ENCODE results near the gene HEYL. TPM values are rescaled to one million over a fixed set of nuclear protein-coding genes. Genes with fewer than 3 reads are reported as not detected.

The HEYL gene
- total and polyA plus RNA-seq, 2 of the 8 experiments (the other 6 are each of a cell fraction or from before 2014, with no cell fraction given): 1.8 to 3.1 TPM

- CTCF ChIA-PET (ENCODE audit: partially characterized antibody): interaction anchor here (0.6 to 17.8 kb wide), 17 partner anchors 10 to 330 kb away, joined by 3 to 469 read pairs (median 6); partner anchors contain the start of gene HEYL
- Histone ChIP-seq H3K36me3 (ENCODE audit: control insufficient read depth in 2 of 4, insufficient read depth in 4 of 4, low read length in 3 of 4) (no peaks in the 10 kb centered on the region), H2BK15ac (ENCODE audit: low read length) (no peak overlapping the region), H3K4me2 (ENCODE audit: insufficient read depth in 1 of 2, low read depth in 2 of 2, low read length in 2 of 2) (no peak overlapping the region), H2AK5ac (ENCODE audit: low read depth, low read length) (no peak overlapping the region), H3K27ac (ENCODE audit: low read depth, low read length) (no peak overlapping the region), H3K23ac (ENCODE audit: insufficient read length) (no peak overlapping the region), H2BK12ac (ENCODE audit: low read depth, low read length) (peak overlapping the region; percentile 4; the same call in 1 of the 2 replicates), H2BK5ac (ENCODE audit: low read depth, low read length) (no peak overlapping the region), H3K79me2 (ENCODE audit: control insufficient read depth in 1 of 2, insufficient read depth in 2 of 2, low read length in 2 of 2) (no peaks in the 10 kb centered on the region), H2AFZ (ENCODE audit: low read length) (no peak overlapping the region), H4K5ac (ENCODE audit: insufficient read length, low read depth, low read length) (no peak overlapping the region), H2BK20ac (ENCODE audit: low read length) (no peak overlapping the region), H3K18ac (ENCODE audit: extremely low read depth, low read length) (no peak overlapping the region), H3K14ac (ENCODE audit: insufficient read length) (no peak overlapping the region), H3K4me1 (replicated peaks in 1 of 4; ENCODE audit: control insufficient read depth in 3 of 4, insufficient read depth in 4 of 4, low read length in 3 of 4) (peaks cover 0 to 6% (median 5%) of the 10 kb centered on the region in 4 experiments; a peak in 6 of 7 replicates), H4K20me1 (replicated peaks in 1 of 2; ENCODE audit: control insufficient read depth in 1 of 2, insufficient read depth in 2 of 2, low read length in 2 of 2) (no peaks in the 10 kb centered on the region), H3K27me3 (replicated peaks in 1 of 4; ENCODE audit: control insufficient read depth in 3 of 4, extremely low read depth in 1 of 4, insufficient read depth in 3 of 4, low read length in 3 of 4) (peaks cover 0 to 10% (median 1%) of the 10 kb centered on the region in 4 experiments; a peak in 2 of 7 replicates), H3K56ac (replicated peaks; ENCODE audit: insufficient read length, low read depth, low read length) (no peak overlapping the region), H3K4ac (replicated peaks; ENCODE audit: insufficient read length, low read depth, low read length) (no peak overlapping the region), H3K23me2 (ENCODE audit: low read depth, low read length) (no peaks in the 10 kb centered on the region), H3K9me3 (ENCODE audit: insufficient read depth in 2 of 2, low read depth in 1 of 2, low read length in 1 of 2) (no peaks in the 10 kb centered on the region), H4K8ac (ENCODE audit: extremely low read depth, insufficient read depth, low read length) (no peak overlapping the region), H3K9ac (replicated peaks in 1 of 4; ENCODE audit: extremely low read depth in 1 of 4, low read depth in 3 of 4, low read length in 3 of 4) (no peak overlapping the region), H4K91ac (replicated peaks; ENCODE audit: insufficient read length, low read length) (no peak overlapping the region), H2BK120ac (replicated peaks; ENCODE audit: low read depth, low read length) (no peak overlapping the region), H3K79me1 (ENCODE audit: low read depth, low read length) (no peaks in the 10 kb centered on the region), H3K4me3 (ENCODE audit: extremely low read depth in 1 of 4, insufficient read depth in 2 of 4, low read depth in 3 of 4, low read length in 4 of 4) (no peak overlapping the region)
- WGBS, 2 experiments (ENCODE audit: extremely low coverage in 1 of 2, insufficient coverage in 1 of 2, insufficient read length in 1 of 2, insufficient replicate concordance in 2 of 2, low coverage in 1 of 2, low lambda C conversion rate in 2 of 2, missing lambda C conversion rate in 1 of 2): 72% methylated on average over 3 of the region's 3 CpGs; no CpG with 5 or more reads in 1 of the 2 experiments
- no peak for FAIRE-seq
- TF ChIP-seq TAF7 (optimal IDR thresholded peaks at IDR 0.05; ENCODE audit: borderline replicate concordance, low read depth, low read length) (no peak), JUND (IDR thresholded peaks at IDR 0.05; ENCODE audit: low read length) (no peak), SIRT6 (IDR thresholded peaks at IDR 0.05; ENCODE audit: low read length) (no peak), JUN (IDR thresholded peaks at IDR 0.05; ENCODE audit: low read depth, low read length) (no peak), TCF12 (IDR thresholded peaks at IDR 0.05; ENCODE audit: low read depth, low read length) (no peak), CBX8 (IDR thresholded peaks at IDR 0.05; ENCODE audit: borderline replicate concordance, low read depth, low read length) (no peak), GABPA (IDR thresholded peaks at IDR 0.05; ENCODE audit: borderline replicate concordance, insufficient read depth, low read length) (no peak), SP4 (IDR thresholded peaks at IDR 0.05; ENCODE audit: low read length) (no peak)
- POLR2A ChIA-PET (ENCODE audit: partially characterized antibody): interaction anchor here (0.7 to 2.2 kb wide), 8 partner anchors 8 to 239 kb away, joined by 3 to 11 read pairs (median 3); no protein-coding TSS in a partner anchor
- no peak for DNase-seq (ENCODE audit: low read depth in 1 of 2, low spot score in 2 of 2)
Measured at GRCh38 chr1:39647247-39647646, 7.8 kb upstream of the HEYL start.
